K562 (cell line): ENCODE measurements around the gene PPP1R10. TPM values are rescaled to one million over a fixed set of nuclear protein-coding genes. Genes with fewer than 3 reads are reported as not detected.

ENCODE experiments used
- HDGF ChIP-seq: fragments of 450-650 bp; IDR thresholded peaks from 2 replicates; pipeline ENCODE4 v1.6.1; 2016
- RBM15 ChIP-seq: fragments of 200-400 bp; formaldehyde crosslinking; IDR thresholded peaks from 2 replicates; pipeline ENCODE4 v1.6.1; 2018; ENCODE audit warnings: mild to moderate bottlenecking, low read length, moderate library complexity; ENCODE audit not compliant: insufficient read depth
- REST ChIP-seq, 2 experiments: fragments of 450-650 bp; formaldehyde crosslinking in 1 of 2; IDR thresholded peaks; 2 replicates each; pipeline versions ENCODE4 v1.4.0 to v1.6.1; 2014 to 2020; ENCODE audit warnings: mild to moderate bottlenecking in 2 of 2, borderline replicate concordance in 1 of 2, low read depth in 1 of 2
- SRSF7 ChIP-seq: fragments of 200-400 bp; formaldehyde crosslinking; optimal IDR thresholded peaks from 2 replicates; pipeline ENCODE3; 2017; ENCODE audit warnings: mild to moderate bottlenecking, low read depth, low read length
- ZNF830 ChIP-seq: fragments of 250-450 bp; sonication (Bioruptor Pico); IDR thresholded peaks from 2 replicates; pipeline ENCODE4 v1.5.0; 2021; ENCODE audit warnings: mild to moderate bottlenecking
- polyA plus RNA-seq, 8 experiments: library from polyadenylated mRNA; depleted of rRNA in 4 of 8; stranded (reverse) in 5 of 8; unstranded in 3 of 8; fragments of >200 nt; fragmentation: Nextera tagmentation in 2 of 8; fragmentation: Illumina TruSeq in 1 of 8; extraction: Ambion mirVana in 2 of 8; extraction: Trizol in 1 of 8; gene quantifications; 2 replicates each; pipeline versions ENCODE4 v1.2.1 to v1.2.3, GENCODE V29; 2011 to 2014; ENCODE audit warnings: inconsistent platforms in 1 of 8, missing spikeins in 1 of 8
- total RNA-seq, 7 experiments: library from RNA; depleted of rRNA in 6 of 7; stranded (reverse); fragments of >200 nt in 6 of 7; fragmentation: Illumina TruSeq in 2 of 7; extraction: Trizol in 2 of 7; gene quantifications; 2 replicates each; pipeline versions ENCODE4 v1.2.1 to v1.2.3, GENCODE V29; 2011 to 2021; ENCODE audit warnings: low replicate concordance in 1 of 7

The PPP1R10 gene
- total and polyA plus RNA-seq, 9 of the 15 experiments (the other 6 are each of a cell fraction or from before 2014, with no cell fraction given), result 14.1 to 65.5 (median 32.6) TPM

GRCh38 chr6:30554962-30555815, 61.9 kb downstream of the PPP1R10 start (continued):
- 0 out of 2 replicates have a peak, but pooled peaks have one; percentile 4 for TF ChIP-seq REST (IDR thresholded peaks at IDR 0.05; ENCODE audit: borderline replicate concordance)
- no peak for TF ChIP-seq REST (CRISPR knock-in tag; IDR thresholded peaks at IDR 0.05; ENCODE audit: low read depth)
- no peak for TF ChIP-seq ZNF830
- TF ChIP-seq HDGF, result peak; percentile 17; the same call in 1 of the 2 replicates
- no peak for TF ChIP-seq RBM15
- no peak for TF ChIP-seq SRSF7
